GM12865 (cell line): ENCODE data around the gene UNC79.
"Not testable (repeated sequence)": the region's sequence is repeated elsewhere in the genome, so short reads cannot be mapped to it uniquely, and the experiment has no call there.

Experiments used
- DNase-seq: peaks from one replicate; pipeline ENCODE4 v3.0.0; 2010; ENCODE audit warnings: low read depth
- H3K4me3 ChIP-seq: 2 replicates; pipeline ENCODE4 v1.5.1; 2011; ENCODE audit warnings: mild to moderate bottlenecking, low read depth, low read length, control low read depth
- CTCF ChIP-seq: IDR thresholded peaks from 2 replicates; pipeline ENCODE4 v1.5.1; 2011; ENCODE audit warnings: low read length, control low read depth, low read depth, inconsistent platforms; ENCODE audit not compliant: insufficient read depth; ENCODE audit errors: missing control alignments

UNC79 gene

GRCh38 chr14:93493054-93493453 is 62.3 kb downstream of the UNC79 start:
- no peak overlapping the region for H3K4me3 ChIP-seq
- no peak for DNase-seq
- no peak for TF ChIP-seq CTCF

GRCh38 chr14:93493622-93494021 is 62.9 kb downstream of the UNC79 start:
- not testable (repeated sequence) for DNase-seq, H3K4me3 ChIP-seq

- TF ChIP-seq CTCF, result no peak
- no peak overlapping the region for H3K4me3 ChIP-seq
- no peak for DNase-seq
These were observed 66.4 kb downstream of the UNC79 start for GRCh38 chr14:93496856-93497741.

- no peak for TF ChIP-seq CTCF
- DNase-seq, result no peak
- no peak overlapping the region for H3K4me3 ChIP-seq
These were observed 79.3 kb downstream of the UNC79 start for GRCh38 chr14:93510056-93510455.

GRCh38 chr14:93511001-93511400 is 80.3 kb downstream of the UNC79 start:
- no peak overlapping the region for H3K4me3 ChIP-seq
- TF ChIP-seq CTCF, result no peak
- peak; percentile 18 for DNase-seq

GRCh38 chr14:93520053-93520607 is 89.4 kb downstream of the UNC79 start:
- no peak overlapping the region for H3K4me3 ChIP-seq
- TF ChIP-seq CTCF, result no peak
- DNase-seq, result no peak

- TF ChIP-seq CTCF, result no peak
- H3K4me3 ChIP-seq, result no peak overlapping the region
- no peak for DNase-seq
These were observed 91.5 kb downstream of the UNC79 start for GRCh38 chr14:93522221-93522620.

GRCh38 chr14:93525216-93525615 is 94.5 kb downstream of the UNC79 start:
- DNase-seq, H3K4me3 ChIP-seq: not testable (repeated sequence)
